Keratinocyte (primary cell): ENCODE results near the gene IER5. TPM values are rescaled to one million over a fixed set of nuclear protein-coding genes. Genes with fewer than 3 reads are reported as not detected.
A peak's percentile ranks its signal among the peaks of the same experiment; 100 is the strongest.

ENCODE experiments used
- DNase-seq: peaks from one replicate; pipeline ENCODE4 v3.0.0-alpha.2; 2011; ENCODE audit warnings: low read depth, missing footprints, low spot score
- FAIRE-seq: peaks from 2 replicates; lab custom pipeline; 2011; peaks lifted over from hg19 to GRCh38; lab: Jason Lieb, UNC
- H2AFZ ChIP-seq: 2 replicates; pipeline ENCODE4 v1.6.0; 2012; ENCODE audit warnings: low read length, control low read depth, inconsistent platforms; ENCODE audit not compliant: control insufficient read depth
- H3K27ac ChIP-seq: 2 replicates; pipeline ENCODE4 v1.5.1; 2011; ENCODE audit warnings: low read length; ENCODE audit not compliant: control insufficient read depth, insufficient read depth
- H3K27me3 ChIP-seq: 3 replicates; pipeline ENCODE4 v1.6.0; 2011; ENCODE audit warnings: low read length; ENCODE audit not compliant: control insufficient read depth, insufficient read depth; ENCODE audit errors: extremely low read depth
- H3K36me3 ChIP-seq, 2 experiments: 2 replicates in 1 of 2; 3 replicates in 1 of 2; pipeline ENCODE4 v1.5.1; 2011; ENCODE audit warnings: low read length in 2 of 2, mild to moderate bottlenecking in 1 of 2; ENCODE audit not compliant: control insufficient read depth in 2 of 2, insufficient read depth in 2 of 2; ENCODE audit errors: extremely low read depth in 1 of 2
- H3K4me1 ChIP-seq: 3 replicates; pipeline ENCODE4 v1.5.1; 2011; ENCODE audit warnings: low read length; ENCODE audit not compliant: control insufficient read depth, insufficient read depth; ENCODE audit errors: extremely low read depth
- H3K4me2 ChIP-seq: 3 replicates; pipeline ENCODE4 v1.6.0; 2011; ENCODE audit warnings: low read depth, low read length; ENCODE audit not compliant: control insufficient read depth, insufficient read depth; ENCODE audit errors: extremely low read depth
- H3K4me3 ChIP-seq, 3 experiments: fragments of 200-600 bp in 1 of 3; sonication (generic) in 1 of 3; 2 replicates in 2 of 3; 3 replicates in 1 of 3; pipeline ENCODE4 v1.5.1; 2011 to 2016; ENCODE audit warnings: low read length in 3 of 3, mild to moderate bottlenecking in 3 of 3, control low read depth in 2 of 3, inconsistent platforms in 1 of 3, low read depth in 1 of 3, mixed read lengths in 1 of 3, mixed run types in 1 of 3, moderate library complexity in 1 of 3; ENCODE audit not compliant: control insufficient read depth in 2 of 3, insufficient read depth in 2 of 3; ENCODE audit errors: extremely low read depth in 1 of 3
- H3K79me2 ChIP-seq: 2 replicates; pipeline ENCODE4 v1.6.0; 2012; ENCODE audit warnings: low read length; ENCODE audit not compliant: control insufficient read depth, insufficient read depth
- H3K9ac ChIP-seq: 3 replicates; pipeline ENCODE4 v1.6.0; 2011; ENCODE audit warnings: low read length; ENCODE audit not compliant: control insufficient read depth, insufficient read depth; ENCODE audit errors: extremely low read depth
- H3K9me1 ChIP-seq: 3 replicates; pipeline ENCODE4 v1.6.0; 2011; ENCODE audit warnings: low read length; ENCODE audit not compliant: control insufficient read depth, insufficient read depth; ENCODE audit errors: extremely low read depth
- H3K9me3 ChIP-seq: 2 replicates; pipeline ENCODE4 v1.5.1; 2012; ENCODE audit warnings: low read depth, low read length; ENCODE audit not compliant: control insufficient read depth
- H4K20me1 ChIP-seq: 3 replicates; pipeline ENCODE4 v1.6.0; 2011; ENCODE audit warnings: low read length; ENCODE audit not compliant: control insufficient read depth, insufficient read depth; ENCODE audit errors: extremely low read depth
- CTCF ChIP-seq, 3 experiments: IDR thresholded peaks in 1 of 3; conservative IDR thresholded peaks in 1 of 3; optimal IDR thresholded peaks in 1 of 3; 2 replicates in 2 of 3; 3 replicates in 1 of 3; pipeline versions ENCODE3 to v1.5.1; 2011; ENCODE audit warnings: low read length in 3 of 3, mild to moderate bottlenecking in 3 of 3, moderate library complexity in 2 of 3, control low read depth in 1 of 3, inconsistent platforms in 1 of 3; ENCODE audit not compliant: insufficient read depth in 2 of 3; ENCODE audit errors: extremely low read depth in 1 of 3
- EZH2 ChIP-seq: IDR thresholded peaks from one replicate; pipeline ENCODE4 v1.6.1; 2012; ENCODE audit warnings: inconsistent platforms, mild to moderate bottlenecking, low read length, moderate library complexity
- dilution Hi-C: fragments of 300-500 bp; cut with MboI; formaldehyde crosslinking; loops from one replicate; pipeline ENCODE4 v1.7.0; 2020; ENCODE audit warnings: low sequenced_read_pairs; ENCODE audit not compliant: extremely low pct_ligation_motif_present
- polyA plus RNA-seq, 5 experiments: library from polyadenylated mRNA; depleted of rRNA in 3 of 5; stranded (reverse) in 3 of 5; stranded (forward) in 1 of 5; unstranded in 1 of 5; fragments of >200 nt; gene quantifications; 1 replicate in 1 of 5; 2 replicates in 3 of 5; 3 replicates in 1 of 5; pipeline versions ENCODE4 v1.2.1 to v1.2.3, GENCODE V29; 2011 to 2012; ENCODE audit warnings: missing spikeins in 2 of 5, low read depth in 1 of 5, low replicate concordance in 1 of 5

The IER5 gene
- polyA plus RNA-seq, 1 donor (not counting 4 experiments of a cell fraction or from before 2014, with no cell fraction given) = 22.5 TPM

GRCh38 chr1:181086926-181087325 lies 1.6 kb upstream of the IER5 start:
- Histone ChIP-seq H3K27ac (peak overlapping the region; percentile 96), H3K4me3 (no peak overlapping the region), H3K27me3 (no peaks in the 10 kb centered on the region), H3K4me2 (peak overlapping the region; percentile 97), H3K9me3 (no peaks in the 10 kb centered on the region), H3K36me3 (peaks cover 2 to 15% of the 10 kb centered on the region in 2 experiments), H2AFZ (no peak overlapping the region), H3K9me1 (peaks cover 4% of the 10 kb centered on the region), H4K20me1 (peaks cover 20% of the 10 kb centered on the region), H3K79me2 (peaks cover 36% of the 10 kb centered on the region), H3K4me1 (peaks cover 24% of the 10 kb centered on the region), H3K9ac (peak overlapping the region; percentile 35)
- DNase-seq (peak; percentile 76), FAIRE-seq (peak; percentile 48)
- dilution Hi-C loops = no loop called here
- TF ChIP-seq CTCF (optimal IDR thresholded peaks at IDR 0.05 in 1 of 3, IDR thresholded peaks at IDR 0.05 in 1 of 3, conservative IDR thresholded peaks at IDR 0.05 in 1 of 3; ENCODE audit: extremely low read depth in 1 of 3, insufficient read depth in 2 of 3, low read length in 3 of 3) (no peak), EZH2 (no peak)

- H3K4me1 ChIP-seq = peaks cover 27% of the 10 kb centered on the region
- peaks cover 41% of the 10 kb centered on the region for H3K79me2 ChIP-seq
- H3K36me3 ChIP-seq = peaks cover 4 to 15% of the 10 kb centered on the region in 2 experiments
- H3K27me3 ChIP-seq = no peaks in the 10 kb centered on the region
- TF ChIP-seq CTCF (optimal IDR thresholded peaks at IDR 0.05 in 1 of 3, IDR thresholded peaks at IDR 0.05 in 1 of 3, conservative IDR thresholded peaks at IDR 0.05 in 1 of 3; ENCODE audit: extremely low read depth in 1 of 3, insufficient read depth in 2 of 3, low read length in 3 of 3) = no peak
- no peak for TF ChIP-seq EZH2
- peak overlapping the region; percentile 97 for H3K4me2 ChIP-seq
- dilution Hi-C loops = no loop called here
- peaks cover 23% of the 10 kb centered on the region for H4K20me1 ChIP-seq
- H3K9me1 ChIP-seq = peaks cover 4% of the 10 kb centered on the region
- peak overlapping the region; percentile 96 for H3K27ac ChIP-seq
- no peaks in the 10 kb centered on the region for H3K9me3 ChIP-seq
- H2AFZ ChIP-seq = no peak overlapping the region
- FAIRE-seq (no peak), DNase-seq (no peak)
- peak overlapping the region; percentile 35 for H3K9ac ChIP-seq
- H3K4me3 ChIP-seq = peak overlapping the region in 1 of 3 experiments; percentile 81
Observed at GRCh38 chr1:181087400-181087901, 1.0 kb upstream of the IER5 start.
